GM06990 (cell line): ENCODE results near the gene NDC80.
A peak's percentile ranks its signal among the peaks of the same experiment; 100 is the strongest.

ENCODE experiments used
- DNase-seq: peaks from one replicate; pipeline ENCODE4 v3.0.0-alpha.2; 2011; ENCODE audit not compliant: insufficient read length; ENCODE audit errors: extremely low read depth
- H3K27me3 ChIP-seq: replicated peaks from 2 replicates; pipeline ENCODE4 v1.6.0; 2011; ENCODE audit warnings: low read length; ENCODE audit not compliant: control insufficient read depth, insufficient read depth
- H3K36me3 ChIP-seq: 2 replicates; pipeline ENCODE4 v1.5.1; 2011; ENCODE audit warnings: low read length; ENCODE audit not compliant: control insufficient read depth, insufficient read depth
- H3K4me3 ChIP-seq: replicated peaks from 2 replicates; pipeline ENCODE4 v1.5.1; 2011; ENCODE audit warnings: low read depth, mild to moderate bottlenecking, control low read depth, low read length
- CTCF ChIP-seq: IDR thresholded peaks from 2 replicates; pipeline ENCODE4 v1.5.1; 2011; ENCODE audit warnings: low read length, control low read depth, mild to moderate bottlenecking, inconsistent platforms; ENCODE audit not compliant: insufficient read depth, poor library complexity, severe bottlenecking

Gene NDC80

GRCh38 chr18:2635586-2635985 lies 64.2 kb downstream of the NDC80 start:
- Histone ChIP-seq H3K4me3 (no peak overlapping the region), H3K27me3 (no peaks in the 10 kb centered on the region), H3K36me3 (no peaks in the 10 kb centered on the region)
- no peak for DNase-seq
- no peak for TF ChIP-seq CTCF

GRCh38 chr18:2636126-2636631 lies 64.8 kb downstream of the NDC80 start:
- H3K36me3 ChIP-seq = no peaks in the 10 kb centered on the region
- no peaks in the 10 kb centered on the region for H3K27me3 ChIP-seq
- H3K4me3 ChIP-seq = peak overlapping the region; percentile 5; the same call in 1 of the 2 replicates
- peak; percentile 68 for DNase-seq
- no peak for TF ChIP-seq CTCF

GRCh38 chr18:2641638-2642037 lies 70.3 kb downstream of the NDC80 start:
- Histone ChIP-seq H3K27me3 (no peaks in the 10 kb centered on the region), H3K36me3 (no peaks in the 10 kb centered on the region), H3K4me3 (no peak overlapping the region; the same call in 1 of the 2 replicates)
- no peak for TF ChIP-seq CTCF
- DNase-seq = peak; percentile 59

- no peak for DNase-seq
- Histone ChIP-seq H3K36me3 (no peaks in the 10 kb centered on the region), H3K4me3 (no peak overlapping the region), H3K27me3 (no peaks in the 10 kb centered on the region)
- no peak for TF ChIP-seq CTCF
Measured at GRCh38 chr18:2642771-2643170, 71.4 kb downstream of the NDC80 start.

GRCh38 chr18:2644535-2644934 lies 73.2 kb downstream of the NDC80 start:
- no peak for TF ChIP-seq CTCF
- no peaks in the 10 kb centered on the region for H3K27me3 ChIP-seq
- H3K36me3 ChIP-seq = no peaks in the 10 kb centered on the region
- H3K4me3 ChIP-seq = no peak overlapping the region
- no peak for DNase-seq

GRCh38 chr18:2651981-2652380 lies 80.6 kb downstream of the NDC80 start:
- no peak for DNase-seq
- TF ChIP-seq CTCF = no peak
- H3K27me3 ChIP-seq = no peaks in the 10 kb centered on the region
- no peak overlapping the region for H3K4me3 ChIP-seq
- no peaks in the 10 kb centered on the region for H3K36me3 ChIP-seq
